Nephron progenitor cell (in vitro differentiated cells): ENCODE results near the gene SNX21.

Source experiments
- DNase-seq: peaks from one replicate; pipeline ENCODE4 v3.0.0; 2021
- H3K27ac Mint-ChIP-seq: 2 replicates; pipeline ENCODE4 v1.8.0; 2021; ENCODE audit warnings: mild to moderate bottlenecking, moderate library complexity, mixed read lengths
- H3K27me3 Mint-ChIP-seq: 2 replicates; pipeline ENCODE4 v1.8.0; 2021; ENCODE audit warnings: mild to moderate bottlenecking, low read depth, mixed read lengths; ENCODE audit not compliant: poor library complexity
- H3K36me3 Mint-ChIP-seq: 2 replicates; pipeline ENCODE4 v1.8.0; 2021; ENCODE audit warnings: low read depth, mixed read lengths
- H3K4me1 Mint-ChIP-seq: 2 replicates; pipeline ENCODE4 v1.8.0; 2021; ENCODE audit warnings: mixed read lengths
- H3K4me3 Mint-ChIP-seq: 2 replicates; pipeline ENCODE4 v1.8.0; 2021; ENCODE audit warnings: mild to moderate bottlenecking, moderate library complexity, mixed read lengths
- H3K9me3 Mint-ChIP-seq: 2 replicates; pipeline ENCODE4 v1.8.0; 2021; ENCODE audit warnings: mild to moderate bottlenecking, moderate library complexity, mixed read lengths
- TF ChIP-seq, protein P1 (sequence below): fragments of 200-600 bp; sonication (generic); IDR thresholded peaks from 2 replicates; pipeline ENCODE4 v1.5.0; 2021; ENCODE audit warnings: antibody characterized with exemption

The SNX21 gene

DNA sequence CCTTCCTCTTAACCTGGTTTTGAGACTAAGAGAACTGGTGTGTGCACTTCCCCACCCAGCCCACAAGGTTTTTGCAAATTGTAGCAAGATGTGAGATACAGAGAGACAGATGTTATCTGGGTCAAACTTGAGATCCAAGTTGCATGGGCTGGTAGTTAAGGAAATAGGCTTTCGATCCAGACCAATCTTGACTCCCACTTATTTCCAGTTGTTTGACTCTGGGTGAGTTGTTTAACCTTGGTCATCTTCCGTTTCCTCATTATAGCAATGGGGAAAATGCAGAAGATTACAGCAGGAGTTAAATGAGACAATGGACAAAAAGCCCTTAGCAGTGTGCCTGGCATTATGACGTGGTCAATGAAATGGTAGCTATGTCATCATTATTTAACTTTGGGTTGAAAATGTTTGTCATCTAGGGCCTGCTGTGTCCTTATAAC, 1.7 kb downstream of the SNX21 start:
- Mint-ChIP-seq H3K27ac (no peak overlapping the region), H3K4me1 (peaks cover 33% of the 10 kb centered on the region), H3K27me3 (peaks cover 2% of the 10 kb centered on the region), H3K4me3 (peak overlapping the region; percentile 81), H3K9me3 (no peaks in the 10 kb centered on the region), H3K36me3 (peaks cover 9% of the 10 kb centered on the region)
- DNase-seq = no peak
- TF ChIP-seq, protein P1, sequence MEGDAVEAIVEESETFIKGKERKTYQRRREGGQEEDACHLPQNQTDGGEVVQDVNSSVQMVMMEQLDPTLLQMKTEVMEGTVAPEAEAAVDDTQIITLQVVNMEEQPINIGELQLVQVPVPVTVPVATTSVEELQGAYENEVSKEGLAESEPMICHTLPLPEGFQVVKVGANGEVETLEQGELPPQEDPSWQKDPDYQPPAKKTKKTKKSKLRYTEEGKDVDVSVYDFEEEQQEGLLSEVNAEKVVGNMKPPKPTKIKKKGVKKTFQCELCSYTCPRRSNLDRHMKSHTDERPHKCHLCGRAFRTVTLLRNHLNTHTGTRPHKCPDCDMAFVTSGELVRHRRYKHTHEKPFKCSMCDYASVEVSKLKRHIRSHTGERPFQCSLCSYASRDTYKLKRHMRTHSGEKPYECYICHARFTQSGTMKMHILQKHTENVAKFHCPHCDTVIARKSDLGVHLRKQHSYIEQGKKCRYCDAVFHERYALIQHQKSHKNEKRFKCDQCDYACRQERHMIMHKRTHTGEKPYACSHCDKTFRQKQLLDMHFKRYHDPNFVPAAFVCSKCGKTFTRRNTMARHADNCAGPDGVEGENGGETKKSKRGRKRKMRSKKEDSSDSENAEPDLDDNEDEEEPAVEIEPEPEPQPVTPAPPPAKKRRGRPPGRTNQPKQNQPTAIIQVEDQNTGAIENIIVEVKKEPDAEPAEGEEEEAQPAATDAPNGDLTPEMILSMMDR = no peak

DNA sequence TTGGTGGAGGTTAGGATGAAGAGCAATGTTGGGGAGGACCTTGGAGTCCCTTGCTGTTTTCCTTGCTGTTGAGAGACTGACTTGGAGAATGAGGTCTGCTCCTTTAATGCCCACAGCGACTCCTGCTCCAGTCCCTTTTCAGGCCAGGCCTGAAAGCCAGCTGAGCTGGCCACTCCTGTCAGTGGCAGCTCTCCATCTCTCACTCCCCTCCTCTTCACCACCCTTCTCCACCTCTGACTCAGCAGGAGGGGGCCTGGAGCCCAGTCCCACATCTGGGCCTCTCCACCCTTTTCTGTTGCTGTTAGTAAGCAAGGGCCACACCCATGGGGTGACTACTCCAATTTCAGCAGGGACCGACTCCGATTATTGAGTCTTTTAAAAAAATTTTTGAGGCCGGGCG, 2.2 kb downstream of the SNX21 start:
- Mint-ChIP-seq H3K4me1 (peaks cover 33% of the 10 kb centered on the region), H3K4me3 (peak overlapping the region; percentile 81), H3K27ac (no peak overlapping the region), H3K9me3 (no peaks in the 10 kb centered on the region), H3K27me3 (no peaks in the 10 kb centered on the region), H3K36me3 (peaks cover 9% of the 10 kb centered on the region)
- no peak for DNase-seq
- TF ChIP-seq, protein P1 = no peak

DNA sequence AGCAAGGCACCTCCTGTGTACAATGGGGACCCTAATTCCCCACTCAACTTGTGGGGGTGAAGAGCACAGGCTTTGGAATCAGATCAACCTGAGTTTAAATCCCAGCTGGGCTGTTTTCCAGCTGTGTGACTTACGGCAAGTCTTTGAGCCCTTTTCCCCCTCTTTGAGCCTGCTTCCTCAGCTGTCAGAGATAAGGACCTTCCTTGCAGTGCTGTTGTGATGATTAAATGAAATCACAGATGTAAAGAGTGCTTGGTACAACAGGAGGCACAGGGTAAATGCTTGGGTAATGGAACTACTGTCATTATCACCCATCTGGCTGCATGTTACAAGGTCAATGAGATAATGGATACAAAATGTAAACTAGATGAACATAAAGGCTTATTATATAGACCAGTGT, 3.2 kb downstream of the SNX21 start:
- Mint-ChIP-seq H3K36me3 (peaks cover 9% of the 10 kb centered on the region), H3K9me3 (no peaks in the 10 kb centered on the region), H3K4me1 (peaks cover 33% of the 10 kb centered on the region), H3K27me3 (no peaks in the 10 kb centered on the region), H3K4me3 (no peak overlapping the region), H3K27ac (no peak overlapping the region)
- DNase-seq = no peak
- TF ChIP-seq, protein P1 = no peak

DNA sequence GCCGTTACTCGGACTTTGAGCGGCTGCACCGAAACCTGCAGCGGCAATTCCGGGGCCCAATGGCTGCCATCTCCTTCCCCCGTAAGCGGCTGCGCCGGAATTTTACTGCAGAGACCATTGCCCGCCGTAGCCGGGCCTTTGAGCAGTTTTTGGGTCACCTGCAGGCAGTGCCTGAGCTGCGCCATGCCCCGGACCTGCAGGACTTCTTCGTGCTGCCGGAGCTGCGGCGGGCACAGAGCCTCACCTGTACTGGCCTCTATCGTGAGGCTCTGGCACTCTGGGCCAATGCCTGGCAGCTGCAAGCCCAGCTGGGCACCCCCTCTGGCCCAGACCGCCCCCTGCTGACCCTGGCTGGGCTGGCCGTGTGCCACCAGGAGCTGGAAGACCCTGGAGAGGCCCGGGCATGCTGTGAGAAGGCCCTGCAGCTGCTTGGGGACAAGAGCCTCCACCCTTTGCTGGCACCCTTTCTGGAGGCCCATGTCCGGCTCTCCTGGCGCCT, 7.2 kb downstream of the SNX21 start:
- no peak overlapping the region for H3K4me3 Mint-ChIP-seq
- TF ChIP-seq, protein P1 = no peak
- no peaks in the 10 kb centered on the region for H3K9me3 Mint-ChIP-seq
- H3K27ac Mint-ChIP-seq = no peak overlapping the region
- H3K4me1 Mint-ChIP-seq = peaks cover 23% of the 10 kb centered on the region
- DNase-seq = no peak
- no peaks in the 10 kb centered on the region for H3K27me3 Mint-ChIP-seq
- peaks cover 31% of the 10 kb centered on the region for H3K36me3 Mint-ChIP-seq

DNA sequence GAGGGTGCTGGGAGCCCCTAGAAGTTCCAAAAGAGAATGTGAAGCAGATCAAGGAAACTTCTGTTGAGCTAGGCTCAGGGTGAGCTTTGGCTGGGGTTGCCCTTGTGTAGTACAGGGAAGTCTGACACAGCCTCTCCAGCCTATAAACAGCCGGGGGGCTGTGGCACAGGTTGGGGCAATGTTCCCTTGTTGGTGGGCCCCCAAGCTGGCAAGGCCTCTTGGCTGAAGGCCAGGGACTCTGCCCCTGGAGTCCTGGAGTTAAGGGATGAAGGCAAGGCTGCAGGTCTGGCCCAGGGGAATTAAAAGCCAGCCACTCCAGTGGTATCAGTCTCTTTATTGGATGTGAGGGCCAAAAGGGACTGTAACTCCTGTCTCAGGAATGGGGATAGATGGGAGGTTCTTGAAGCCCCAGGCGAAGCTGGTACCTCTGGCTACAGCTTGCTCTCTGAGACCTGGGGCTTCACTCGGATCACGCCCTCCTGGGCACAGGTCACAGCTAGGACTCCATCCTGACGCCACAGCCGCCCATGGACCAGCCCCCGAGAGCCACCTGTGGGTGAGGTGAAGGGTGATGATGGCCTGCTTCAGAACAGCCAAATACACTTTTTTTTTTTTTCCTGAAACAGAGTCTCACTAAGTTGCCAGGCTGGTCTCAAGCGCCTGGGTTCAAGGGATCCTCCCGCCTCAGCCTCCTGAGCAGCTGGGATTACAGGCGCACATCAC, 8.0 kb downstream of the SNX21 start:
- Mint-ChIP-seq H3K9me3 (no peaks in the 10 kb centered on the region), H3K4me3 (no peak overlapping the region), H3K4me1 (peaks cover 18% of the 10 kb centered on the region), H3K27me3 (no peaks in the 10 kb centered on the region), H3K36me3 (peaks cover 34% of the 10 kb centered on the region), H3K27ac (peak overlapping the region; percentile 74)
- TF ChIP-seq, protein P1 = no peak
- DNase-seq = no peak
